GM19043 (cell line): ENCODE results near the gene SDK1.

Experiments
- ATAC-seq: cut with Tn5 transposase; IDR thresholded peaks from one replicate; pipeline ENCODE4 v1.9.1; 2021; ENCODE audit warnings: low read depth; ENCODE audit not compliant: unreplicated experiment

Gene SDK1

DNA sequence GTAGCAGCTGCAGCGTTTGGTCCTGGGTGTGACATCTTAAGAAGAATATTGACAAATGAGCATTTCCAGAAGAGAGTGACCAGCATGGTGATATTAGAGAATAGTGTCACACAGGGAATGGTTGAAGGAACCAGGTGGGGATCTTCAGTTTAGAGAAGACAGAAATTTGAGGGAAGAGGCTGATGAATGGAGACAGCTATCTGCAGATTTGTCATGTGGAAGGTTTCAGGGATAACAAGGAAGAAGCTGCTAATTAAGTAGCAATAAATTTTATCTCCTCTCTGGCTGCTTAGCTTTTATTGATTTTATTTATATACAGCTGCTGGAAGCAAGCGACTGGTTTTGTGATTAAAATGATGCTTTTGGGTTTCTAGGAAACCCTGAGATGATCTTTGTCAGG, 26.0 kb downstream of the SDK1 start:
- ATAC-seq = no peak

- no peak for ATAC-seq
These were observed 26.6 kb downstream of the SDK1 start for GRCh38 chr7:3327655-3328054.

DNA sequence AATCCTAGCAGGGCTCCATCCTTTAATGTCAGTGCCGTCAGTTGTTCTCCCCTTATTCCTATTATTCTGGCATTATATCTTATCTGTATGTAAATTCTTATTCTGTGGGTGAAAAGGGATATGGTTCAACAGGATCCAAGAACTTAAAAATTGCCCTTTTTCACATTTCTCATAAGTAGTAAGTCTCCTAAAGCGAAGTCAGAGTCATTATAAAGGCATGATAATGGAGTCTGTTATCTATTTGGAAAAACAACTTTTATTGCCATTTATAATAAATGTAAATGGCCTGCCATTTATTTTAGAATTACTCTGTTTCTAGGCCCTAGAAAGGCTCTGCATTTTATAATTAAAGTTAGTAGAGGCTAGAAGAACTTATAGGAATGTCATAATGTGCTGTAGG, 31.3 kb downstream of the SDK1 start:
- no peak for ATAC-seq

- no peak for ATAC-seq
These were observed 32.8 kb downstream of the SDK1 start for GRCh38 chr7:3333861-3334260.

DNA sequence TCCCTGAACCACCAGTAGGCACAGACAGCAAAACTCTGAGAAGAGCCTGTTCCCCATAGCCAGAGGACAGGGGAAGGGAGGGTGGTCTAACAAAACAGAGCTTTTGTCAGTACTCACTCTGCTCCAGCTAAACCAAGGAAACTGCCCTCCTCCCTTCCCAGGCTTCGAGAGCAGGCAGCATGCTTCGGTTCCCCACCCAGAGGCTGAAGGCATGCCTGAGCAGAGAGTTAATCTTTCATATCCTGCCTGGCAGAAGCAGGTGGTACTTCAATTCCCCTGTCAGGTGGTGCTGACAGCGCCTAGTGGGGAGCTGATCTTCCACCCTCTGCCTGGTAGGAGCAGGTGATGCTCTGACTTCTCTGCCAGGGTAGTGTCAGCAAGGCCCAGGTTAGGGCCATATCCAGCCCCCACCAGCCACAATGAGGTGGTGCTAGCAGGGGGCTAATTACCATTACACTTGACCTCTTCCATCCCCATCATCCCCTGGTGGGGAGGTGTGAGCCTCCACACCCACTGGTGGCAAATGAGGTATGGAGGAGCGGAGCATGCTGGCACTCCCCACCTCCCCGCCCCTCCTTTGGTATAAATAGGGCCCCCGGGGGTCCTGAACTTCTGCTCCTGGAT, 35.1 kb downstream of the SDK1 start:
- ATAC-seq = no peak

DNA sequence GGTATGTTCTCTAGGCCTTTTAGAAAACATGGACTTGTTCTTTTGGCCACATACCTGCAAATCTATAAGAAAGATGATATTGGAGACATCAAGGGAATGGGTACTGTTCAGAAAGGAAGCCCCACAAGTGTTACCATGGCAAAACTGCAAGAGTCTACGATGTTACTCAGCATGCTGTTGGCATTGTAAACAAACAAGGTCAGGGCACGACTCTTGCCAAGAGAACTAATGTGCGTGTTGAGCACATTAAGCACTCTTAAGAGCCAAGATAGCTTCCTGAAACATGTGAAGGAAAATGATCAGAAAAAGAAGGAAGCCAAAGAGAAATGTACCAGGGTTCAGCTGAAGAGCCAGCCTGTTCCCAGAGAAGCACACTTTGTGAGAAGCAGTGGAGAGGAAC, 37.1 kb downstream of the SDK1 start:
- no peak for ATAC-seq

- no peak for ATAC-seq
These were observed 44.8 kb downstream of the SDK1 start for GRCh38 chr7:3345699-3346481.

- ATAC-seq = no peak
These were observed 48.1 kb downstream of the SDK1 start for GRCh38 chr7:3349126-3349525.

DNA sequence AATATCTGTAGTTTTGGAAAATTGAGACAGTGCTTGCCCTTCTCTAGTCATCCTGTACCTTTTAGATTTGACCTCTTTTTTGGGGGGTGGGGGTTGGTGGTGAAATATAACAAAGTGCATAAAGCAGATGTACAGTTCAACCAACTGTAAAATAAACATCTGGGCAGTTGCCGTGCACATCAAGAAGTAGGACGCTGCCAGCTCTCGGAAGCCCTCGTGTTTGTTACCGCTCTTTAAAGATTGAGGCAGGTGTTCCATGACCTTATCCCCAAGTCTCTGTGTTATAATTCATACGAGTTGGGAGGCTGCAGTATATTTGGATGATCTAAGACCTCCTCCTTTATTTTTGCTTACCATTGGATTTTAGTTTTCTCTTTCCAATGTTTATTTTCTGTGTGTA, 55.1 kb downstream of the SDK1 start:
- ATAC-seq = no peak

DNA sequence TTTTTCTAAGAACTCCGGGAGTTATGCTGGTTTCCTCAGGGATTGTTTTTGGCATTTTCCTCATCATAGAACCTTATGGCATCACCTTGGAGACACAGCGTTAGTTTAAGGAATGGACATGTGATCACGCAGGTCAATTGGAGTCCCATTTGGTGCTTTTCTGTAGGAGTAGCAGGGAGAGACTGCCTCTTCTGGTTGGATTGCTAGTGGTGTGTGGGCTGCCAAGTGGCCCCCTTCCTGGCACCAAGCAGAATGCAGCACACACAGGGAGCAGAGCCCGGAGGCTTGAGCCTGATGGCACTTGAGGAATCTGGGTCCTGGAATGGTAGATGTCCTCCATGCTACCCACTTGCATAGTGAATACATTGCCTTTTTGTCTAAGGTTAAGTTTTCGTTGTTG, 57.9 kb downstream of the SDK1 start:
- ATAC-seq = no peak

DNA sequence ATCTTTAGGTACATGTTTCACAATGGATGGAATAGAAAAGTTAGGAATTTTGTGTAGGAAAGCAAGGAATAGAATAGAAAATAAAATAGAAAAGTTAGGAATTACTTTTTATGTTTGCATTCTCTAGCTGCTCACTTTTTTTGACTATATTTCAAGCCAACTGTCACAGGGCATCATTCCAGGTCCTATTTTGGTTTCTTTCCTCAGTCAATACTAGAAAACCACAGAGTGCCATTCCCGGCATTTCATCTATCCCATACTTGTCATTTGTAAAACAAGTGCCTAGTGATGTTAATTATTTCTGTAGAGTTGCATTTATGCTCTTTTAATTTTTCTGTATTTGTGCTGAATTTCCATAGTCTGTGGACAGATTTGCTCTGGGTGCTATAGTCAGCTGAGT, 66.2 kb downstream of the SDK1 start:
- no peak for ATAC-seq

GRCh38 chr7:3370068-3370830, 69.2 kb downstream of the SDK1 start:
- no peak for ATAC-seq

GRCh38 chr7:3370921-3371320, 69.9 kb downstream of the SDK1 start:
- ATAC-seq = no peak

DNA sequence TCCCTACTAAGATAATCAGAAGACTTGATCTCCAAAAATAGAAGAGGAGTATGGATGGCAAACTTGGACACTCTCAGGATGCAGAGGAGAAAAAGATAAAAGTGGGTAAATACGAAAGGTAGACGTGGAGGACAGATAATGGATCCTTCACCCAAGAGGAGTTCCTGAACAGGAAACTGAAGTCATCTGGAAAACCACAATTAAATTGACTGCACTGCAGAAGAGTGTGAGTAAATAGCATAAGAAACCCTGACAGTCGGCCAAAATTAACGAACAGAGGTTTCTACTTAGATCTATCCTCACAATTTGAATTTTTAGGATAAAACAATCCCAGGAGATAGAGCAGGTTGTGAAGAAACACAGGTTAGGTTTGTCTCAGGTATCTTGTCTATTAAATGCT, 70.5 kb downstream of the SDK1 start:
- no peak for ATAC-seq

- no peak for ATAC-seq
These were observed 73.2 kb downstream of the SDK1 start for GRCh38 chr7:3374239-3374638.

- ATAC-seq = no peak
These were observed 77.5 kb downstream of the SDK1 start for GRCh38 chr7:3378390-3379150.

- no peak for ATAC-seq
These were observed 79.0 kb downstream of the SDK1 start for GRCh38 chr7:3380034-3380433.

- no peak for ATAC-seq
These were observed 80.0 kb downstream of the SDK1 start for GRCh38 chr7:3380886-3381685.

DNA sequence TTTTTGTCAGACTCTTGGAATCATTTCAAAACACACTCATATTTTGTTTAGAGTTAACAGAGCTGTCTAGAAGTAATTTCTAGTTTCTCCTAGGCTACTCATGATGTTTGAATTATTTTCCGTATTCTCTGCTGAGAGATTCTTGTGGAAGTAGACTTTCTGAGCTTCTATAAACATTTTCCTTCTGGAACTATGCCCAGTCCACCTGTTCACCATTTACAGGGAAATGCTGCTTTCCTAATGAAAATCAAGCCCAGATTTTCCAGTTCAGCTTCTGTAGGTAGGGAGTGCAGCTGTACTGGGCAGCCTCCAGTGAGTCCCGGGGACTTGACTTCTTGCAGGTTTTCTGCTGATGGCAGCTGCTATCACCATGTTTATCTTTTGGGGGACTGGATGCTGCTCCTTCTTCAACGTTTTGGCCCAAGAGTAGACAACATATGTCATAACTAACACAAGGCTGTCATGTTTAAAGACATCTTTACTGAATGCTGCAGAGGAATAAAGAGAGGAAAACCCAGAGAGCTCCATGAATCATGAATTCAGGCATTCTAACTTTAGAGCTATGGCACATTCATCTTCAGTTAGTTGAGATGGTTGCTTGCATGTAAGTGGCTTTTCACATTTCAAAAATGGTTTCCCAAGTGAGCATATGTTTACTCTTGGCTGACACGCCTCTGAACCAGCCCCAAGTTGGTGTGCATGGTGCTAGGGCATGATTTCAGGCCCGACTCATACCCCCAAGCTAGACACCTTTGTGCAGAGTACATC, 85.6 kb downstream of the SDK1 start:
- no peak for ATAC-seq
